ENCODE measurements around the gene SLC16A5.

The SLC16A5 gene

DNA sequence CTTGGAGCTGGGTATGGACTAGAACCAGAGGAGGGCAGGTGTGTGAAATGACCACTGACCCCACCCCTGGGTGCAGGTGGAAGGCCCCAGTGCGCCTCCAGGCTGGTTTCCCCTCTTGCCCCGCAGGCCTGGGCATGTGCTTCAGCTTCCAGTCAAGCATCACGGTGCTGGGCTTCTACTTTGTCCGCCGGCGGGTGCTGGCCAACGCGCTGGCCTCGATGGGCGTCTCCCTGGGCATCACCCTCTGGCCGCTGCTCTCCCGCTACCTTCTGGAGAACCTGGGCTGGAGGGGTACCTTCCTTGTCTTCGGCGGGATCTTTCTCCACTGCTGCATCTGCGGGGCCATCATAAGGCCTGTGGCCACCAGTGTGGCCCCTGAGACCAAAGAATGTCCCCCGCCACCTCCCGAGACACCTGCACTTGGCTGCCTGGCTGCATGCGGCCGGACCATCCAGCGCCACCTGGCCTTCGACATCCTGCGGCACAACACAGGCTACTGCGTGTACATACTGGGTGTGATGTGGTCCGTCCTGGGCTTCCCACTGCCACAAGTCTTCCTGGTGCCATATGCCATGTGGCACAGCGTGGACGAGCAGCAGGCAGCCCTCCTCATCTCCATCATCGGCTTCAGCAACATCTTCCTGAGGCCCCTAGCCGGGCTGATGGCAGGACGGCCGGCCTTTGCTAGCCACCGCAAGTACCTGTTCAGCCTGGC, 12.3 kb downstream of the SLC16A5 start:
- H3K4me3 ChIP-seq = no peak overlapping the region
- TF ChIP-seq, protein P1, sequence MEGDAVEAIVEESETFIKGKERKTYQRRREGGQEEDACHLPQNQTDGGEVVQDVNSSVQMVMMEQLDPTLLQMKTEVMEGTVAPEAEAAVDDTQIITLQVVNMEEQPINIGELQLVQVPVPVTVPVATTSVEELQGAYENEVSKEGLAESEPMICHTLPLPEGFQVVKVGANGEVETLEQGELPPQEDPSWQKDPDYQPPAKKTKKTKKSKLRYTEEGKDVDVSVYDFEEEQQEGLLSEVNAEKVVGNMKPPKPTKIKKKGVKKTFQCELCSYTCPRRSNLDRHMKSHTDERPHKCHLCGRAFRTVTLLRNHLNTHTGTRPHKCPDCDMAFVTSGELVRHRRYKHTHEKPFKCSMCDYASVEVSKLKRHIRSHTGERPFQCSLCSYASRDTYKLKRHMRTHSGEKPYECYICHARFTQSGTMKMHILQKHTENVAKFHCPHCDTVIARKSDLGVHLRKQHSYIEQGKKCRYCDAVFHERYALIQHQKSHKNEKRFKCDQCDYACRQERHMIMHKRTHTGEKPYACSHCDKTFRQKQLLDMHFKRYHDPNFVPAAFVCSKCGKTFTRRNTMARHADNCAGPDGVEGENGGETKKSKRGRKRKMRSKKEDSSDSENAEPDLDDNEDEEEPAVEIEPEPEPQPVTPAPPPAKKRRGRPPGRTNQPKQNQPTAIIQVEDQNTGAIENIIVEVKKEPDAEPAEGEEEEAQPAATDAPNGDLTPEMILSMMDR (IDR thresholded peaks at IDR 0.05) = no peak
- intact Hi-C loops (cut with DNase I; ENCODE audit: low total_unique reads) = no loop called here
- peaks cover 0 to 22% (median 0%) of the 10 kb centered on the region in 3 donors for H3K36me3 ChIP-seq
- peaks cover 0 to 9% (median 3%) of the 10 kb centered on the region in 4 donors for H3K4me1 ChIP-seq
- no peaks in the 10 kb centered on the region for H3K27me3 ChIP-seq
- H3K27ac ChIP-seq = no peak overlapping the region
- no peaks in the 10 kb centered on the region for H3K9me3 ChIP-seq
- DNase-seq = no peak

DNA sequence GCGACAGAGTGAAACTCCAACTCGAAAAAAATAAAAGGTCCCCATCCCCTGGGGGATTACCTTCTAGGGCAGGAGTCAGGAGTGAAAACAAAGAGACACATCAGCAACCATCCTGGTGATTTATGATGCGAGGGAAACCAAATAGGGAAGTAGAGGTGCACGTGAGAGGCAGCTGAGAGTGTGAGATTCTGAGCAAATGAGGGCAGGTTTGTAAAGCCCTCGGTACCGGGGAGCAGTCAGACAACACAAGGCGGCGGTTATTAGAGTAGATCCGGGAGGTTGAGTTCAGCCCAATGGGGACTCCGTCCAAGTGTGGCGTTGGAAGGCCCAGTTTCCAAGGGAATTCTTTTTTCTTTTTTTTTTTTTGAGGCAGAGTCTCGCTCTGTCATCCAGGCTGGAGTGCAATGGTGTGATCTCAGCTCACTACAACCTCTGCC, 14.6 kb downstream of the SLC16A5 start:
- Histone ChIP-seq H3K9me3 (no peaks in the 10 kb centered on the region), H3K4me3 (no peak overlapping the region), H3K36me3 (peaks cover 0 to 22% (median 0%) of the 10 kb centered on the region in 3 donors), H3K4me1 (no peaks in the 10 kb centered on the region), H3K27ac (no peak overlapping the region), H3K27me3 (no peaks in the 10 kb centered on the region)
- intact Hi-C loops (cut with DNase I; ENCODE audit: low total_unique reads) = no loop called here
- no peak for DNase-seq
- TF ChIP-seq, protein P1 (IDR thresholded peaks at IDR 0.05) = no peak

DNA sequence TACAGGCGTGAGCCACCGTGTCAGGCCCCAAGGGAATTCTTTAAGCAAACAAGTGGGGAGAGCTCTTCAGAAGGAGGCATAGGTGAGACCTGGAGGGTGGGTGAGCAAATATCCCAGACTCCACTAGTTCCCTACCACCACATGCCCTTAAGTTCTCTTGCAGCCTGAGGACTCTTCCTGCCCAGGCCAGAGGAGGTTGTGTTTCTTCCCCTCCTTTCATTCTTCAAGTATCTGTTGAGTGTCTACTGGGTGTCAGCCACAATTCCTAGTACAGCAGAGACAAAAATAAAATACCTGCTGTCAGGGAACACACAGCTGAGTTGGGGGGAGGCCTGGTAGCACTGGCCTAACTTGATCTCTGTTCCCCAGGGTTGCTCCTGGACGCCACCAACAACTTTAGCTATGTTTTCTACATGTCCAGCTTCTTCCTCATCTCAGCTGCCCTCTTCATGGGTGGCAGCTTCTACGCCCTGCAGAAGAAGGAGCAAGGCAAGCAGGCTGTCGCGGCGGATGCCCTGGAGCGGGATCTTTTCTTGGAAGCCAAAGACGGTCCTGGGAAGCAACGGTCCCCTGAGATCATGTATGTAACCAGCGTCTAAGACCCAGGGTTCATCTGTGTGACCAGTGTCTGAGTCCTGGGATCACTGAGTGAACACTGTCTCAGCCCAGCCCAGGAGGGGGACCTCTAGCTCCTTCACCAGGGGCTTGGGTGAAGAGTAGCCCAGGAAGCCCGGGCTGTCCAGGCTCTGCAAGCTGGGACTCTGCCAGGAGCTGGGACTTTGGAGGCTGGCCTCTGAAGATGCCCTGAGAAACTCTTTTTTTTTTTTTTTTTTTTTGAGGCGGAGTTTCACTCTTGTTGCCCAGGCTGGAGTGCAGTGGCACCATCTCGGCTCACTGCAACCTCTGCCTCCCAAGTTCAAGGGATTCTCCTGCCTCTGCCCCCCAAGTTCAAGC, 16.1 kb downstream of the SLC16A5 start:
- no peak overlapping the region for H3K4me3 ChIP-seq
- TF ChIP-seq, protein P1 (IDR thresholded peaks at IDR 0.05) = no peak
- DNase-seq = no peak

DNA sequence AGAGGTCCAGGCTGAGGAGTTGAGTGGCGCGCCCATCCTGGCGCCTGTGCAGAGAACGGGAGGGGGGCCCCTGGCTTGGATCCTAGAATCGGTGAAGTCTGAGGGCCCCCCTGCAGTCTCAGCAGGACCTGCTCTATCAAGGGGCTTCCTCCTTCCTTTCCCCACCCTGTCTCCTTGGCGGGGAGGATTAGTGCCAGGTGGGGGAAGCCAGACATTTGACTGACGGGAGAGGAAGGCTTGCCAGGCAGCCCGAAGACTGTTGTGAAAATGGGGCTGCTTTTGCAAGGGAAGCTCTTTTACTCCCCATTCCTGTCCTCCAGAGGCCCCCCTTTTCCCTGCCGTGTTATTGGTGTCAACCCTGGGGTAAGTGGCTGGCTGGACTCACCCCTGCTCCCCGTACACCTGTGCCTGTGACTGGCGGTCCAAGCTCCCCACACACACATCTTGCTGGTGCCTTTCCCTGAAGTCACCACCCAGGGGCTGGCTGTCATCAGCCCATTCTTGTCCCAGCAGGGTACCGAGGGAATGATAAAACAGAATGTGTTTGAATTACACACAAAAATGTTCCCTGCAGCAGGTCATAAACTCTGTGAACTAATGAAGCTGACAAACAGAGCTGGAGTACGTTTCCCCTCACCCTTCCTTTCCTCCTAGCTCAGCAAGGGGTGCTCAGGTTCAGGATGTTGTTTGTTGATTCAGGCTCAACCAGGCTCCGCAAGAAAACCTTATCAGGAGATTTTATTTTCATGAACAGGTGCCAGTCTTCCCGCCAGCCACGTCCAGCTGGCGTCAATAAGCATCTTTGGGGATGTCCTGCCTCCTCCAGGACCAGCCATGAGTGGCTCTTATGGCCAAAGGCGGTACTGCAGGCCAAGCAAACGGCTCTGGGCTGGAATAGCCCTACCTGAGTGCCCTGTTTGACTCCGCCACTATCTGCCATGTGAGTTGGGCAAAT, 17.6 kb downstream of the SLC16A5 start:
- H3K36me3 ChIP-seq = peaks cover 0 to 12% (median 0%) of the 10 kb centered on the region in 3 donors
- TF ChIP-seq, protein P1 (IDR thresholded peaks at IDR 0.05) = peak; percentile 67 to 72
- intact Hi-C loops (cut with DNase I; ENCODE audit: low total_unique reads) = no loop called here
- DNase-seq = peak in 1 of 2 donors; percentile 43
- H3K9me3 ChIP-seq = no peaks in the 10 kb centered on the region
- H3K4me1 ChIP-seq = peaks cover 0 to 9% (median 7%) of the 10 kb centered on the region in 4 donors
- H3K27ac ChIP-seq = no peak overlapping the region
- peaks cover 0 to 9% of the 10 kb centered on the region in 2 donors for H3K27me3 ChIP-seq
- H3K4me3 ChIP-seq = no peak overlapping the region

More for the DNA sequence above, 16.1 kb downstream of the SLC16A5 start:
- intact Hi-C loops (cut with DNase I; ENCODE audit: low total_unique reads) = no loop called here
- H3K36me3 ChIP-seq = peaks cover 0 to 22% (median 0%) of the 10 kb centered on the region in 3 donors
- peaks cover 0 to under 1% (median 0%) of the 10 kb centered on the region in 4 donors for H3K4me1 ChIP-seq
- no peak overlapping the region for H3K27ac ChIP-seq
- H3K9me3 ChIP-seq = no peaks in the 10 kb centered on the region
- H3K27me3 ChIP-seq = peaks cover 0 to 5% of the 10 kb centered on the region in 2 donors

DNA sequence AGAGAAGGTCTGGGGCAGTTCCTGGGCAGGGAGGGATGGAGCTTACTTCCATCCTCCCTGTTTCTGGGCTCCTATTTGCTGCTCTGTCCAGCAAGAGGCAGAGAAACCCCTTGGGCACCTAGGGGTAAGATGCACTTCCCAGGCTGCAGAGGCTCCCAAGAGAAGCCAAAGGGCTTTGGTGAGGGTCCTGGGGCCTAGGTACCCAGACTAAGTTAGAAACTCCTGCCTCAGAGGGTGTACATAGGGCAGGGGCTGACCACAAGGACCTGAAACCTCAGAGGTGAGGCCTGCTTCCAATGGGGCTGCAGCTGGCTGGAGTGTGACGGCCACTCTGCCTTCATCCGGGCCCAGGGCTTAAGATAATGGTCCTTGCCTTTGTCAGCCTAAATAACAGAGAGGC, 20.4 kb downstream of the SLC16A5 start:
- Histone ChIP-seq H3K4me3 (no peak overlapping the region), H3K27me3 (peaks cover 0 to 9% of the 10 kb centered on the region in 2 donors), H3K4me1 (peaks cover 0 to 27% (median 15%) of the 10 kb centered on the region in 4 donors), H3K9me3 (no peaks in the 10 kb centered on the region), H3K36me3 (peaks cover 0 to 7% (median 0%) of the 10 kb centered on the region in 3 donors), H3K27ac (no peak overlapping the region)
- TF ChIP-seq, protein P1 (IDR thresholded peaks at IDR 0.05) = no peak
- no peak for DNase-seq
- intact Hi-C loops (cut with DNase I; ENCODE audit: low total_unique reads) = no loop called here

Measured in tibial artery (tissue), 4 donors.